ENCODE measurements around the gene NUTF2.

NUTF2 gene

DNA sequence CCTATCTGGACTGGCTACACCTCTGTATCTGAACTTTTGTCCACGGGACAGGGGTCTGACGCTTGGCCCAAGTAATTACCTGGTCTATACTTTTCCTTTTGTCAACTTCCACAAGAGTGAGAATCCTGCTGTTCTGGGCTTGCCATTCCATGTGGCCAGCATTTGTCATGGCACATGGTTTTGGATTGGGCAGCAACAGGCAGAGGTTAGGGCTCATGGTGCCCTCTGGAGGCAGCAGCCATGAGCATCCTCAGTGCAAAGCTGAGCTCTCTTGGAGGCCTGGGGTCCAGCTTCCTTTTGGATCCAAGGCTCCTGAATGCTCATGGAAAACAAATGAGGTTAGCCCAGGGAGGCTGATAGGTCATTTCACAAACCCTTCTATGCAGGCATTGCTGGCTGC lies 18.6 kb downstream of the NUTF2 start:
- DNase-seq = peak; percentile 49

DNA sequence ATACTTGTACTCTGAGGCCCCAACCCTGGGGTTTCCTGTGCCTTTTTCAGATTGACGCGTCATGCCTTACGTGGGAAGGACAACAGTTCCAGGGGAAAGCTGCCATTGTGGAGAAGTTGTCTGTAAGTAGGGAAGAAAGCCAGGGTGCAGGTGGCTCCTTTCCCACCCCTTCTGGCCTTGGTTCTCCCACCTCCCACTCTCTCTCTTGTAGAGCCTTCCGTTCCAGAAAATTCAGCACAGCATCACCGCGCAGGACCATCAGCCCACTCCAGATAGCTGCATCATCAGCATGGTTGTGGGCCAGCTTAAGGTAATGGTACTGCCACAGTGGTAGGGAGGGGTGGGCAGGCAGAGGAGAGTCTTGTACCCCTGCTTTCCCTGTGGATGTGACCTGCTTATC lies 21.6 kb downstream of the NUTF2 start:
- DNase-seq = no peak

DNA sequence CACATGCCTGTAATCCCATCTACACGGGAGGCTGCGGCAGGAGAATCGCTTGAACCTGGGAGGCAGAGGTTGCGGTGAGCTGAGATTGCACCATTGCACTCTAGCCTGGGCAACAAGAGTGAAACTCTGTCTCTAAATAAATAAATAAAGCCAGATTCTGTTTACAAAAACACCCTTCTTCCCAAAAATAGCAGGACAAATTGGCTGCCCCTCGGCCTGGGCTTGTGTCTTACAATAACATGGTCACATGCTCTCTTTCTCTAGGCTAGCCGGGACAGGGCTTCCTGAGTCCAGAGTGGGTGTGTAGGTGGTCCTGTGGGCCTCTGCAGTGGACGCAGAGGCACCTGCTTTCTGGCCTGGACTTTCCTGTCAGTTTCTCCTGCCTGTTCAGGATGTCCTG lies 22.9 kb downstream of the NUTF2 start:
- no peak for DNase-seq

GRCh38 chr16:67871256-67871655 lies 24.5 kb downstream of the NUTF2 start:
- DNase-seq = no peak

DNA sequence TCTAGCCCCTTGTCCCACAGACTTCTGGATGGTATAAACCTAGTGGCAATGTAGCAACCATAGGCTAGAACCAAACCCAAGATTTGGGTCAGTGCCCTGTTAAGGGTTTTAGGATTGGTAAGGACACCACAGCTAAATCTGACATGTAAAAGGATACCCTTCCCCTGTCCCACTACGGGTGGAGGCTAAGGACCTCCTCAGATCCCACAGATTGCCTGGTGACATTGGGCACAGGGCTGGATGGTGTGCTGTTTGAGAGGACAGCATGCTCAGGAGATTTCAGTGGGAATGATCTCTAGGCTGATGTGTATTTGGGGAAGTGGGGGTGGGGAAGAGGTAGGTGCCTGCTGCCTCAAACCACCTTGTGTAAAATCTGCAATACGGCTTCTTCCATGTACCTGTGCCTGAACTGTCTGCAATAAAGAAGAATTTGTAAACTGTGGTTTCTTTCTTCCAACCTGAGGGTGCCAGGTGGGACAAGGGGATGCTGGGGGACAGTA lies 25.4 kb downstream of the NUTF2 start:
- DNase-seq = no peak

DNA sequence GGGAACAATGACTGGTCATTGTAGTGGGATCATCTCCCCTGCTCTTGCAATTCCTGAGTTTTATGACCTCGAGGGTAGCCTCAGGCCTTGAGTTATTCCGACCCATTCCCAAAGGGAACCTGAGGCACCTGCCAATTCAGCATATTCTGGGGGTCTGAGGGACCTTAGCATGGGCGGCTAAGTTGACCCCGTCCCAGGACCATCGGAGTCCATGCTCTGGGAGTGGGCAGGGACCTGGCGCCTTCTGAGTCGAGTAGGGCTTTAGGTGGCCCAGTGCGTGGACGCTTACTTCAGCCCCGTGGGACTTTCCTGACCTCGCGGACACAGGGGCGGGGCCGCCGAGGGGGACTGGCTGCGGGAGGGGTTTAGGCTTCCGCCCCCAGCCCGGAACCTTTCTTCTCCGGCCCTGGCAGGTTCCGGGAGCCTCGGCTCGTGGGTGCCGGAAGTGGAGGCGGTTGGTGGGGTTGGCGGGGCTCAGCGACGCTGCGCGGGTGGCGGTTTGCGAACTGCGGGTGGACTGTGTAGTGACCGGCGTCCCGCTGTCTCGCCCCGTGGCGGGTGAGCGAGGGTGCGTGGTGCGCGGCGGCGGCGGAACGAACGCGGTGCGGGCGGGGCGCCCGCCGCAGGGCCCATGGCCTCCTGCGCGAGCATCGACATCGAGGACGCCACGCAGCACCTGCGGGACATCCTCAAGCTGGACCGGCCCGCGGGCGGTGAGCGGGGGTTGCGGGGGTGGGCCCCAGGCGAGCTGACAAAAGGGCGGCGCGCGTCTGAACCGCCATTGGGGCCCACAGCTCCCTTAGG lies 26.1 kb downstream of the NUTF2 start, which contains the start of gene EDC4:
Gene EDC4, plus strand, starts transcription at position 422 of the 804 bp plus-strand sequence. Its CDS starts 210 bp downstream, at position 632.
- peak; percentile 92 for DNase-seq

- DNase-seq = no peak
Observed at GRCh38 chr16:67873435-67874370, 27.0 kb downstream of the NUTF2 start.

DNA sequence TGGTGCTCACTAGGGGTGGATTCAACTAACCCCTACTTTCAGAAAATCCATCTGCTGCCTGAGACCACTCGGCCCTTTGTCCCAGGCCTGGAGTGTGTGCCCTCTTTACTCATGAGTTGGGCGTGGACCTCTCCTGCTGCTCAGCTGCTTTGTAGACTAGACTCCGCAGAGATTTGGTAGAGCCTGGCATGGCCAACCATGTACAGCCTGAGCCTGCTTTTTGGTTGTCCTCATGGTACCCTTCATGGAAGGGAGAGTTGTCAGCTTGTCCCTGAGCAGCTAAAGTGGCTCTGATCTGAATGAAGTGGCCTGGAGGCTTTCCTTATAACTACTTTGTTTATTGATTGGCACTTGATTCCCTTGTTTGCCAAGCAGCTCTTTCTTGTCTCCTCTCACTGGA lies 27.6 kb downstream of the NUTF2 start:
- no peak for DNase-seq

DNA sequence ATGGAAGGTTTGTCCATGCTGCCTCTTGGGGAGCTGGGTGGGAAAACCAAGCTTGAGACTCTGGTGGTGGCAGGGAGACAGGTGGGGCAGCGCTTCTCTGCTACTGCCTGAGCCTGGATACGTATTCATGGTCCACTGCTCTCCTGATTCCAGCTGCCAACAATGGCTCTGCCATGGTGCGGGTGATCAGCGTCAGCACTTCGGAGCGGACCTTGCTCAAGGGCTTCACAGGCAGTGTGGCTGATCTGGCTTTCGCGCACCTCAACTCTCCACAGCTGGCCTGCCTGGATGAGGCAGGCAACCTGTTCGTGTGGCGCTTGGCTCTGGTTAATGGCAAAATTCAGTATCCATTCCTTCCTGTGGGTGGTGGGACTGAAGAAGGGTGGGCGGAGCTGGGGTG lies 30.3 kb downstream of the NUTF2 start:
- DNase-seq = no peak

DNA sequence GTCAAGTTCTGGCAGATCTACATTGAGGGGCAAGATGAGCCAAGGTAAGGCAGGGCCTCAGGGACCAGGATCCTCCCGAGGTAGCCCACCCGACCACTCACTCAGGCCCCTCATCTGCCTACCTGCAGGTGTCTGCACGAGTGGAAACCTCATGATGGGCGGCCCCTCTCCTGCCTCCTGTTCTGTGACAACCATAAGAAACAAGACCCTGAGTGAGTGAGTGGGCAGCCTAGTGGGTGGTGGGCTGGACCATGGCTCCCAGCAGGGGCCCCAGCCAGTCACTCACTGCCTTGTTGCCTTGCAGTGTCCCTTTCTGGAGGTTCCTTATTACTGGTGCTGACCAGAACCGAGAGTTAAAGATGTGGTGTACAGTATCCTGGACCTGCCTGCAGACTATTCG lies 31.5 kb downstream of the NUTF2 start:
- no peak for DNase-seq

- DNase-seq = no peak
Observed at GRCh38 chr16:67878846-67879245, 32.1 kb downstream of the NUTF2 start.

DNA sequence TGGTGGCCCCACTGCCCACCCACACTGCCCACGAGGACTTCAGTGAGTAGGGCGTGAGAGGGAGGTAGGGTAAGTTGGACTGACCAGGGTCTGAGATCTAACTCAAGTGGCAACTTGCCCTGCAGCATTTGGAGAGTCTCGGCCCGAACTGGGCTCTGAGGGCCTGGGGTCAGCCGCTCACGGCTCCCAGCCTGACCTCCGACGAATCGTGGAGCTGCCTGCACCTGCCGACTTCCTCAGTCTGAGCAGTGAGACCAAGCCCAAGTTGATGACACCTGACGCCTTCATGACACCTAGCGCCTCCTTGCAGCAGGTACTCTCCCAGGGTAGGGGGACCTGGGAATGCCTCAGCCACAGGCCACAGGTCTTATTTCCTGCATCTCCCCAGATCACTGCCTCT lies 32.7 kb downstream of the NUTF2 start:
- no peak for DNase-seq

DNA sequence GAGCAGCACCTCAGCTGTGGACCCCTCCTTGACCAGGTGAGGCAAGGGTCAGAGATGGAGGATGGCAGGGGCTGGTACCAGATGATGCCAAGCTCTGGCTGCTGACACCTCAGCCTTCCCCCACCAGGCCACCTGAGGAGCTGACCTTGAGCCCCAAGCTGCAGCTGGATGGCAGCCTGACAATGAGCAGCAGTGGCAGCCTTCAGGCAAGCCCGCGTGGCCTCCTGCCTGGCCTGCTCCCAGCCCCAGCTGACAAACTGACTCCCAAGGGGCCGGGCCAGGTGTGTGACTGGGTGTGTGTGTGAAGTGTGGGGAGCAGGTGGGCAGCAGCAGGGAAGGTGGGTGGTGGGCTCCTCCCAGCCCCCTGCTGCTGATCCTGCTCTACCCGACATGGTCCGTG lies 33.2 kb downstream of the NUTF2 start:
- no peak for DNase-seq

DNA sequence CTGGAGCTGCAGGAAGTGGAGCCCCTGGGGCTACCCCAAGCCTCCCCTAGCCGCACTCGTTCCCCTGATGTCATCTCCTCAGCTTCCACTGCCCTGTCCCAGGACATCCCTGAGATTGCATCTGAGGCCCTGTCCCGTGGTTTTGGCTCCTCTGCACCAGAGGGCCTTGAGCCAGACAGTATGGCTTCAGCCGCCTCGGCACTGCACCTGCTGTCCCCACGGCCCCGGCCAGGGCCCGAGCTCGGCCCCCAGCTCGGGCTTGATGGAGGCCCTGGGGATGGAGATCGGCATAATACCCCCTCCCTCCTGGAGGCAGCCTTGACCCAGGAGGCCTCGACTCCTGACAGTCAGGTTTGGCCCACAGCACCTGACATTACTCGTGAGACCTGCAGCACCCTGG lies 33.9 kb downstream of the NUTF2 start:
- DNase-seq = no peak

DNA sequence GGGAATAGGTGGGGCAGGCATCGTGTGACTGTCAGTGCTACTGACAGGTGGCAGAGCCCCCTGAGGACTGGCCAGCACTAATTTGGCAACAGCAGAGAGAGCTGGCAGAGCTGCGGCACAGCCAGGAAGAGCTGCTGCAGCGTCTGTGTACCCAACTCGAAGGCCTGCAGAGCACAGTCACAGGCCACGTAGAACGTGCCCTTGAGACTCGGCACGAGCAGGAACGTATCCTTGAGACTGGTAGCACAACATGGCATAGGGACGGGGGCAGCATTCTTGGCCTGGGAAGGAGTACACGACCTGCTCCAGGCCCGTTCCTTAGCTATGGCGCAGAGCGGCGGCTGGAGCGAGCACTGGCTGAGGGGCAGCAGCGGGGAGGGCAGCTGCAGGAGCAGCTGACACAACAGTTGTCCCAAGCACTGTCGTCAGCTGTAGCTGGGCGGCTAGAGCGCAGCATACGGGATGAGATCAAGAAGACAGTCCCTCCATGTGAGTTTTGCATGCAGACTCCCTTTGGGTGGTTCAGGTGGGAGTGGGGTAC lies 35.0 kb downstream of the NUTF2 start:
- no peak for DNase-seq

DNA sequence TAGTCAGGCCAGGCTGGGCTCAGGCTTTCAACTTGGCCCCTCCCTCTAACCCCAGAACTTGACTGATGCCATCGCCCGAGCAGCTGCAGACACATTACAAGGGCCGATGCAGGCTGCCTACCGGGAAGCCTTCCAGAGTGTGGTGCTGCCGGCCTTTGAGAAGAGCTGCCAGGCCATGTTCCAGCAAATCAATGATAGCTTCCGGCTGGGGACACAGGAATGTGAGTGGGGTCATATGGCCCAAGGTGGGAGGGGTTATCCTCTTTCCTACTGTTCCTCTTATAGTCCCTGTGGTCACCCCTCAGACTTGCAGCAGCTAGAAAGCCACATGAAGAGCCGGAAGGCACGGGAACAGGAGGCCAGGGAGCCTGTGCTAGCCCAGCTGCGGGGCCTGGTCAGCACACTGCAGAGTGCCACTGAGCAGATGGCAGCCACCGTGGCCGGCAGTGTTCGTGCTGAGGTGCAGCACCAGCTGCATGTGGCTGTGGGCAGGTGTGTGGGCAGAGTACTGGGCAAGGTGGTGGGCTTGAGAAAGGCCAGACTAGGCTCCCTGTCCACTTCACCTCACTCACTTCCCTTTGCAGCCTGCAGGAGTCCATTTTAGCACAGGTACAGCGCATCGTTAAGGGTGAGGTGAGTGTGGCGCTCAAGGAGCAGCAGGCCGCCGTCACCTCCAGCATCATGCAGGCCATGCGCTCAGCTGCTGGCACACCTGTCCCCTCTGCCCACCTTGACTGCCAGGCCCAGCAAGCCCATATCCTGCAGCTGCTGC lies 35.8 kb downstream of the NUTF2 start:
- no peak for DNase-seq

DNA sequence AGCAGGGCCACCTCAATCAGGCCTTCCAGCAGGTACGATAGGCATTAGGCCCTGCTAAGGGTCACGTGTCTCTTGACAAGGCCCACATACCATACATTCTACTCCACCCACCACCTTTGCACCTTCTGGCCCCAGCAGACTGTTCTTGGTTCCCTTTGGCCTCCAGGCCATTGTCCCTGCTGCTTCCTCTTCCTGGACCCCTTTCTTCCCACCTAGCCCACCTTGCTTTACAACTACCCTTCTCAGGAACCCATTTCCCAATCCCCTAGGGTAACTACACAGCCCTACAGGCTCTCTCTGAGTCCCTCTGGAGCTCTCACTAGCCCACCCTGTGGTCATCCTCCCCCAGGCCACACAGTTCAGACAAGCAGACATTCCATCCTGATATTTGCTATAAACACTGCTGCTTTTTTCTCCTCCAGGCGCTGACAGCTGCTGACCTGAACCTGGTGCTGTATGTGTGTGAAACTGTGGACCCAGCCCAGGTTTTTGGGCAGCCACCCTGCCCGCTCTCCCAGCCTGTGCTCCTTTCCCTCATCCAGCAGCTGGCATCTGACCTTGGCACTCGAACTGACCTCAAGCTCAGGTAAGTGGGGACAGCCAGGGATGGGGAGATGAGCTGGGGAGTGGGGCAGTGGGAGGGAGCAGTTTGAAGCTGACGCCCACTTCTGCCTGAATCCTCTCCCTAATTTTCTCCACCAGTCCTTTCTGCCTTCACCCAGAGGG lies 36.6 kb downstream of the NUTF2 start:
- no peak for DNase-seq

GRCh38 chr16:67883872-67884261 lies 37.1 kb downstream of the NUTF2 start:
- peak; percentile 73 for DNase-seq

GRCh38 chr16:67884684-67885083 lies 38.0 kb downstream of the NUTF2 start, which contains the start of gene NRN1L:
Gene NRN1L, plus strand, starts transcription at chr16:67884885. Its CDS starts 19 bp downstream, at chr16:67884904.
- no peak for DNase-seq

DNA sequence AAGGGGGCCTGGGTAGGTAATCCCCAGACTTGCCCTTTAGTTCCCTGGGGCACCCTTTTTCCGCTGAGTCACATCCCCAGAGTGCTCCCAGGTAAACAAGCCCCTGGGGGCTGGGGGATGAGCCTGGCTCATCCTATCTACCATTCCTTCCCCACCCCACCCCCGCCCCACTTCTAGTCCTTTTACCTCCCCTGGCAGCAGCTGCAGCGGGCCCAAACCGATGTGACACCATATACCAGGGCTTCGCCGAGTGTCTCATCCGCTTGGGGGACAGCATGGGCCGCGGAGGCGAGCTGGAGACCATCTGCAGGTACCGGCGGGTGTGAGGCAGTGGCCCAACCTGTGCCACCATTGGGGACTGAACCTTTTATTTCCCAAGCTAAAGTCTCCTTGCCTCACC lies 38.8 kb downstream of the NUTF2 start:
- no peak for DNase-seq

DNA sequence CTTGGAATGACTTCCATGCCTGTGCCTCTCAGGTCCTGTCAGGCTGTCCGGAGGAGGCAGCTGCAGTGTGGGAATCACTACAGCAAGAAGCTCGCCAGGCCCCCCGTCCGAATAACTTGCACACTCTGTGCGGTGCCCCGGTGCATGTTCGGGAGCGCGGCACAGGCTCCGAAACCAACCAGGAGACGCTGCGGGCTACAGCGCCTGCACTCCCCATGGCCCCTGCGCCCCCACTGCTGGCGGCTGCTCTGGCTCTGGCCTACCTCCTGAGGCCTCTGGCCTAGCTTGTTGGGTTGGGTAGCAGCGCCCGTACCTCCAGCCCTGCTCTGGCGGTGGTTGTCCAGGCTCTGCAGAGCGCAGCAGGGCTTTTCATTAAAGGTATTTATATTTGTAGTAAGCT lies 39.2 kb downstream of the NUTF2 start:
- DNase-seq = no peak

GRCh38 chr16:67886387-67886786 lies 39.7 kb downstream of the NUTF2 start:
- no peak for DNase-seq
